CD4-positive, alpha-beta T cell treated with Interleukin-17A for 1 hour (primary cell): ENCODE data around the gene AUTS2.

Experiments used
- DNase-seq: peaks from one replicate; pipeline ENCODE4 v3.0.0-alpha.2; 2020

AUTS2 gene

DNA sequence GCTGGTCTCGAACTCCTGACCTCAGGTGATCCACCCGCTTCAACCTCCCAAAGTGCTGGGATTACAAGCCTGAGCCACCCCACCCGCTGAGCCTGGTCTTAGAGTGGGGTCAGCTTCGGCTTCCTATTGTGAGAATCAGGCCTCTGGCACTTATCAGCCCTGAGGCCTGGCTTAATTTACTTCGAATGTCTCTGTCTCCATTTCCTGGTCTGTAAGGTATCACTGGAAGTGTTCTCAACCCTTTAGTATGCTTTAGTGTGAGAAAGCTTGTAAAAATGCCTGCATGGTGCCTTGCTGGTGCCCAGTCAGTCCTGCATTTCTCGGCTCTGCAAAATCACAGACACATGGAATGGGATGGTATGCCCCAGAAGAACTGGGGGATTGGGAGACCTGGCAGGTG, 862.3 kb downstream of the AUTS2 start:
- no peak for DNase-seq

DNA sequence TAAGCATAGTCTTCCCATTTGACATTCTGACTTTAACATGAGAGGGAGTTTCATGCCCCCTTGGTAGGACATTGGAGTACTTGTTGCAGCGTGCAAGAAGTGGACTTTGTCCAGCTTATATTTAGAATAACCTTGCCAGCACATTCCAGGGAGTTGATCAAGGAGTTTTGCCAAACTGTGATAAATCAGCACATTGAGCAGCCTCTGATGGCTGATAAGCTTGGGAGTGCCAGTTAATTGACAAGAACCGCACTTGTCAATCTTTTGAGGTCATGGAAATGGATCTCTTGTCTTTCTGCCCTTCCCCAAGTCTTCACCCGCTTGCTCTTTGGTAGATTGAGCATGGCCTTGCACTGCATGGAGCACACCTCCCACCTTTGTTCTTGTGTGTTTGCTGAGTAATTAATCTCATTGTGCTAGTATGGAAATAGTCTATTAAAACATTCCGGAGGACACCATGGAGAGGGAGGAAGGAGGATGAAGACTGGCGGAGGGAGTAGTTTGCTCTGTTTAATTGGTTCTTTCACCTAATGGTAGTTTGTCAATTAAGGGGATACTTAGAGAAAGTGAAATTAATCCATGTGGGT, 865.2 kb downstream of the AUTS2 start:
- DNase-seq = no peak

DNA sequence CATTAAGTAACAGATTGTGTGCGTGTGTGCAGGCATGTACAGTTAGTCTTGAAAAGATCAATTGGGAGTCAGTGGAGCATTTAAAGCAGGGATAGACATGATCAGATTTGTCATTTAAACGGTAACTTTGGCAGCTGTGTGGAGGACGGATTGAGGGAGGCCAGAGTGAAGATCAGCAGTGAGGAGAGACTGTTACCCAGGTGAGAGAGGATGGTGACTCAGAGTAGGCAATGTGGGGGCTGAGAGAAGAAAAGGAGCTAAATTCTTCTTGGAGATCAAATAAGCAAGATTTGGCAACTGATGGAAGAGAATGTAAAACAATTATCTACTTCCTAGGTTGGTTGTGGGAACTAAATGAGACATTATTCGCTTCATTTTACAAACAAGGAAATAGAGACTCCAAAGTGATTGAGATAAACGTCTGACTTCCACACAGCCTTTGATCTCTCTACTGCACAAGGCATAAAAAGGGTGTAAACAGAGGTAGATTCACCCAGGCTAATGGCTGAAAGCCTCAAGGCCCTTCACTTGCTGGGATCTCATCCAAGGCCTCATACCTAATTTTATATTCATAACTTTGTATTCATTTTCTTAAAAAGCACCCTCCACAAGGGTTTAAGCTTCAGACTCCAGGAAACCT, 868.6 kb downstream of the AUTS2 start:
- no peak for DNase-seq

DNA sequence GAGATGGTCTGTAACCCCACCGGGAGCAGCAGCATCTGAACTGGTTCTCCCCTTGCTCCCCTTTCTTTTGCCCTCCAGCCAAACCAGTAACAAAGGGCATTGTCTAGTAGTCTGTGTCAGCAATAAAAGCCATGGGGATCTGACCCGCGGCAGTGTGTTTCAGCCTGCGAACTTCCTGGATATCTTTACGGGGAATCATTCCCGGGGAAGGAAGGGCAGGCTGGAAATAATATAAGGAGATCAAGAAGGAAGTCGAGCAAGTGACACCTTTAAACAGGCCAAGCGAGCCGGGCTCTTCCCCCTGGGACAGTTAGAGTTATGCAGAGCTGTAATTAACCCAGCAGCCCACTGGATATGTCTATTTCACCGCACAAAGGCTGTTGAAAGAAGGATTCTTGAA, 872.5 kb downstream of the AUTS2 start:
- DNase-seq = no peak

DNA sequence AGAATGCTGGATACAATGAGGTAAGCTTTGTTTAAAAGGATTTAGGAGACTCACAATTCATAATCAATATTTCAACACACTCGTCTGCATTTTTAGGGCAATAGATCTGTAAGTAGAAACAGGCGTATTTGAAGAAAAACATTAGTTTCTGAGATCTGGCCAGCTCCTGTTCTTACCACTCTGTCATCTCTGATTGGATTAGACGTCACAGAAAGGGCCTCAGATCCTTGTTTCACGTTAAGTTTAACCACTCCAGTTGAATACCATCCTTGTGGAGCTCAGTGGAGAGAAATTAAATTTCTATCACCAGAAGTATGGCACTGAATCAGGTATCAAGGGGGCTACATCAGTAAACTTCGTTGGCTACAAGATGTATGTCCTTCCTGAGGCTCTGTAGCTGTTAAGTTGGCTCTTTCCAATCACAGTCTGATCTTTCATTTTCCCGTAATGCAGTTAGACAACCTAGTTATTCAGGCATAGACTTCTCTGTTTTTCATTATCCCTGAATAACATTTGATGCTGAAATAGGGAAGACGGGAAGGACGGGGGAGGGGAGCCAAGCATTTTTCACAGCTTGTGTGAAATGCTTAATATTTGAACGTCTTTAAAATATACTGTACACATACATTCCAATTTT, 874.4 kb downstream of the AUTS2 start:
- DNase-seq = no peak

GRCh38 chr7:70474639-70475234, 876.5 kb downstream of the AUTS2 start:
- no peak for DNase-seq

- no peak for DNase-seq
Observed at GRCh38 chr7:70477036-70478010, 879.0 kb downstream of the AUTS2 start.

- DNase-seq = no peak
Observed at GRCh38 chr7:70479153-70480021, 881.1 kb downstream of the AUTS2 start.

GRCh38 chr7:70480927-70481569, 882.8 kb downstream of the AUTS2 start:
- DNase-seq = no peak

DNA sequence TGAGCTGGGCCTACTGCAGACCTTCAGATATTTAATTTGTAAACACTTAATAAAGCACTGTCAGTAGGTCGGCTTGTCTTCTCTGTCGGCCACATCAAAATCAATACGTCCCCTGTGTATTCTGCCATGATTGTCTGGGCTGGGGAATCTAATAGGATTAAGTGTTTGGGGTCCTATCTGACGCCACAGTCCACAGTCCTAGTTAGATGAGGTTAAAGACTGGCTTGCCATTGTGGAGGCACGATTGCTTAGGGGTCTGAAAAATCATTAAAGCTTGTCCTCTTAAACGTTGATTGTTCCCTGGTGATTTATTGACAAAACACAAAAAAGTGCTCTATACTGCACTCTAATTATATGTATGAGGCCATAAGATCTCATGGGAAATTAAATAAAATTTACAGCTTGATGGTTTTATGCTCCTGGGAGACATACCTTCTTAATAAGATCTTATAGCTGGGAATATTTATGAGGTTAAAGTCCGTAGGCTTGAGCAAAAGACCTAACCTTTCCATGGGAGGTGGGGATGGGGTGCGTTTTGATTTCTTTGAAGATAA, 883.4 kb downstream of the AUTS2 start:
- DNase-seq = no peak

DNA sequence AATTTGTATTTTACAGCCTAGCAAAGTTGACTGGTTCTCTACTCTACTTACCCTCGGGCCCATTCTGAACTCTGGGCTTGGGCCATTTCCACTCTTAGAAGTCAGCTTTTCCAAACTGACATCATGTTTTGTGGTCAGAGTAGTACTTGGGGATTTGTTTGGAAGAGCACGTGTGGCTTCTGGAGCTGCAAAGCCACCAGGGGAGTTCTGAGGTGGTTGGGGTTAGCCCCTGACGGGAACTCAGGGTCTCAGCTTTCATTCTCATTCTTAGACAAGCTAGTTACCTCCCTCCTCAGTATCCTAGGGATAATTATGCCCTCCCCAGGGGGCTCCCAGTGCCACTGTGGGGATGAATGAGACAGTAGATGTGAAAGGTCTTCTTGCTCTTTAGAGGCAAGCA, 886.0 kb downstream of the AUTS2 start:
- no peak for DNase-seq

GRCh38 chr7:70486977-70487376, 888.7 kb downstream of the AUTS2 start:
- DNase-seq = no peak

GRCh38 chr7:70487428-70487827, 889.2 kb downstream of the AUTS2 start:
- DNase-seq = no peak

GRCh38 chr7:70487886-70488285, 889.6 kb downstream of the AUTS2 start:
- DNase-seq = no peak

DNA sequence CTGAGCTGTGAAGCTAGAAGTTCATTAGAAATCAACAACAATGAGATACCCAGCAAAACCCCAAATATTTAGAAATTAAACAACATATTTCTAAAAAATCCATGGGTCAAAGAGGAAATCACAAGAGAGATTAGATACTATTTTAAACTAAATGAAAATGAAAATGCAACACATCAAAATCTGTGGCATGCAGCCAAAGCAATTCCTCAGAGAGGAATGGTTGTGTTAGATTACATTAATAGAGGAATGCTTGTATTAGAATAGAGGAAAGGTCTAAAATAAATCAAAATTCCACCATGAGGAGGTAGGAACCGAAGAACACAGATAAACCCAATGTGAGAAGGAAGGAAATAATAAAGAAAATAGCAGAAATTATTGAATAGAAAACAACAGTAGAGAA, 891.5 kb downstream of the AUTS2 start:
- no peak for DNase-seq

DNA sequence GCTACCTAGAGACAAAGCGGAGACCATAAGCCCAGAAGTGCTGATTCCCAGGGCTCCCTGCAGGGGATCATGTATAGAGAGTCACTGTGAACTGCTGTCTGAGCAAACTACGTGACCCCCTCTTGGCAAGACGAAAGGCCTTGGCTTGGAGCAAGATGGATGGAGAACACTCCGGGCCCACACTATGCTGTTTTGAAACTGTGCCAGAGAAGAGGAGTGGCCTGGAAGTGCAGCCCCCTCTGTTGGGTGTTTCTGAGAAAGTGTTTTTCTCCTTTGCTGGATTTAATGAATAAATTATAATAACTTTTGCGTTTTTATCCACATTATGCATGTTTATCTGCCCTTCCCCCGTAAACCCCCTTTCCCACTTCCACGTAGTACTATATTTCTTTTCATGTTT, 894.4 kb downstream of the AUTS2 start:
- no peak for DNase-seq

DNA sequence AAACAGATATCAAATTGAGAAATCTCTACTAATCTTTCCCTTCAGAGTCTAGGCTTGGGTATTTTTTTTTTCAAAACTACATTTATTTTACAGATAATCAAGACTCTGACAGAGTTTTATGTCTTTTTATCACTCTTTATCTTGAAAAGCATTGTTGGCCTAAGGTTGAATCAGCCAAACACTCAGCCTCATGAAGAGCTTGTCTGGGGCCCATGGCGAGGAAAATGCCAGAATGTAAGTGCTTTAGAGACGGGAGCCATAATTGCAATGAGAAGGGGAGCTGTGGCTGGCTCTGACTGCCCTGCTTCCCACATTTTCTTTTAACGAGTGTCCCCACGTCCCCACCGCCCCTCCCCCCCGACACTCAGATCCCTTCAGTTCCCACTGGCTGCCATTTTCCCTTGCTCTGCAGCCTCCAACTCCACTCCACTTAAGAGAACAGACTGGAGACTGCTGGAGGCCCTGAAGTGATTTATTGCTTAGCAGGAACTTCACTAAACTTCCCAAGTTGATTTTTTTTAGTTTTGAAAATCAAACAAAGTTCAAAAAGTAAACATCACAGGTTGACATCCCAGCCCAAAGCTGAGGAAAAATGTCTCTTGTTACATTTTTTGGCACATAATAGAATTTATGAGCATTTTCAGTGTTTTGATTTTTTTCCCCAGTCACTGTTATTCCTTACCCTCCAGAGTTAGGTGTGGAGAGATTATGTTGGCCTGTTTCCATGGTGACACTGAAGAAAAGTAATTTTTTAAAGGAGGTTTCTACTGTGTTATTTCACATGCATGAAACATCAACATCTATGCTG, 896.2 kb downstream of the AUTS2 start:
- DNase-seq = no peak

DNA sequence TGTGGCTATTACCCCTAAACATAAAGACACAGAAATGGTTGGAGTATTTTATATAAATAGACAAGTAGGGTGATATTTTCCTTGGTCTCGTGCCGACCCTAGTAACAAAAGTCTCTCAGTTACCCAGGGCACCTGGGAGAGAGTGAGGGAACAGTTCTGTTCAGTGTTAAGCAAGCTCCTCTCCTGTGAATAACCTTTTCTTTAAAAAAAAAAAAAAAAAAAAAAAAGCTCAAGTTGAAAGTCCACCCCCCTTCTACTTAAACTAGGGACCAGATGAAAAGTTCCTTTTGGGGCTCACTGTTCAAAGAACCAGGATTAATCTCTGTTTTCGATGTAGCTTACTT, 896.7 kb downstream of the AUTS2 start:
- no peak for DNase-seq

DNA sequence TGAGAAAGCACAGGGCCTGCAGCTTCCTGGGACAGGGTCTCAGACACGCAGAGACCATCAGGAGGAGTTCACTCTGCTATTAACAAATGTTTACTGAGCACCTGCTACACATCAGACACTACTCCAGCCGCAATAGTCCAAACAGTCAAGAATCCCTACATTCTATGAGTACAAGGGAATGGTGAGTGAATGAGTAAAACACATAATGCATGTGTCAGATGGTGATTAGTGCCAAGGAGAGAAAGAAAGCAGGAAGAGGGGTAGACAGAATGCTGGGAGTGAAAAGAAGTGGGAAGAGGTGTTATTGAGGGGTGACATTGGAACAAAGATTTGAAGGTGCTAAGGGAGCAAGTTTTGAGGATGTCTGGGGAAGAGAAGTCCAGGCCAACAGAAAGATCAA, 899.5 kb downstream of the AUTS2 start:
- no peak for DNase-seq

DNA sequence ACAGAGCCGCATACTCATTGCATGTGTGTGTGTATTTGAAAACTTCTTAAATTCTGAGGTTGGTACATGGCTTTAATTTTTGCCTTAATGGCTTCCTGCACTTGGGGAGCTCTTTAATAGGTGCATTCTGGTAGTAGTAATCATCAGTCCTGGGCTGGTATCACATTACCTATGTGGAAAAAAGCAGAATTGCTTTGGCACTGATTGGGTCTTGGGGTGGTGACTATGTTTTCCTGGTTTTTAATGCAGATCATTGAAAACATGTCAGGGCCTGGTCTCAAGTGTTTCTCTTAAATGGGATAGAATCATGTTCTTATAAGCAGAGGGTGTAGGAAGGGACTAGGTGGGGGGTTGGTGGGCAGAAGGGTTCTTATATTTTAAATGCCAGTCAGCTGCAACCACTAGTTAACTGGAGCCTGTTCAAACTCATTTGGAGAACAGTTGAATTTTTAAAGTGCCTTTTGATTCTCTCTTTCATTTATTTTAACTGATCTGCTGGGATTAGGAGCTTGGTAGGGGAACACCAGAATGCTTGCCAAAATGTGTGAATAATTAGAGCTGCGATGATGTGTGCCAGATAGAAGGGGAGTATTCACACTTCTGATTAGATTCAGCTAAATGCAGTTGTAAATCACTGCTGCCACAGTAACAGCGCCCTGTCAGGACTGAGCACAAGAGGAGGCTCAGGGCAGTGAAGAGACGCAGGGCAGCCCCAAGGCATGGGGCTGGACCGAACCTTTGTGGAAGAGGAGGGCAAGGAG, 900.1 kb downstream of the AUTS2 start:
- DNase-seq = no peak
